Hepatocyte (in vitro differentiated cells): ENCODE measurements around the gene IRF8.

ENCODE experiments used
- CTCF ChIP-seq: fragments of 200-600 bp; sonication (generic); IDR thresholded peaks from 2 replicates; pipeline ENCODE4 v1.5.1; 2016; ENCODE audit warnings: antibody characterized with exemption, mild to moderate bottlenecking; ENCODE audit not compliant: poor library complexity
- EZH2 ChIP-seq: fragments of 200-600 bp; sonication (generic); IDR thresholded peaks from 2 replicates; pipeline ENCODE4 v1.6.1; 2016; ENCODE audit warnings: antibody characterized with exemption, mild to moderate bottlenecking, borderline replicate concordance
- EZH2phosphoT487 ChIP-seq: fragments of 200-600 bp; sonication (generic); IDR thresholded peaks from one replicate; pipeline ENCODE4 v1.6.1; 2018; ENCODE audit warnings: antibody characterized with exemption, mild to moderate bottlenecking, low read depth, moderate library complexity; ENCODE audit not compliant: unreplicated experiment, severe bottlenecking

DNA sequence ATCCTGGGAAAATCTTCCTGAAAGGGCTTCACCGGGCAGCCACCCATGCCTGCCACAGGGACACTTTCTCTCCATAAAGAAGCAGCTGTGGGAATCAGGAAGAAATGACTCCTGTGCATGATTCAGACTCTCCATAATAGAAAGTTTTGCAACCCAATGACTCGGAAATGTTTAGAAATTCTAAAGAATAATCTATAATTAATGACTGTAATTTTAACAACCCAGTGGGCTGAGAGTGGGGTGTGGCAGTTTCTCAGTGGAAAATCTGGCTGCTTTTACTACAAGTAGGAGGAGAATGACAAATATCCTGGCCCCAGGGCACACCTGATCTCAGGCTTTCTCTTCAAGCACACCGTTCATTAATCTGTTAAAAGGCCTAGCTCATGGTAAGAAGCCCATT is 25.7 kb downstream of the IRF8 start:
- TF ChIP-seq CTCF (no peak), EZH2 (no peak), EZH2phosphoT487 (no peak)
